SK-N-SH (cell line): ENCODE data around the gene WASF3. TPM values are rescaled to one million over a fixed set of nuclear protein-coding genes. Genes with fewer than 3 reads are reported as not detected.

ENCODE experiments used
- CTCF ChIA-PET: fragments of 300-600, 350-600 bp; formaldehyde crosslinking; extraction: SDS; loops from one replicate; lab custom pipeline; 2021; lab: Yijun Ruan, JAX
- POLR2A ChIA-PET: fragments of 350-600 bp; sonication (Branson Sonifier 250); formaldehyde crosslinking; extraction: SDS; loops from one replicate; lab custom pipeline; 2020; ENCODE audit warnings: antibody characterized with exemption, inconsistent platforms; lab: Yijun Ruan, JAX
- DNase-seq: peaks from one replicate; pipeline ENCODE4 v3.0.0; 2012
- H2AFZ ChIP-seq: fragments of 200-600 bp; sonication (generic); 2 replicates; pipeline ENCODE4 v1.8.1; 2016; ENCODE audit warnings: antibody characterized with exemption, mild to moderate bottlenecking, low read depth
- H3F3A ChIP-seq: fragments of 200-600 bp; sonication (generic); replicated peaks from 2 replicates; pipeline ENCODE3; 2016; ENCODE audit warnings: antibody characterized with exemption, mild to moderate bottlenecking; ENCODE audit not compliant: insufficient read depth
- H3K27ac ChIP-seq, 2 experiments: fragments of 200-500 bp in 1 of 2; fragments of 200-600 bp in 1 of 2; sonication (Bioruptor generic) in 1 of 2; sonication (generic), shearing (Covaris generic) in 1 of 2; 2 replicates each; pipeline versions ENCODE4 v1.5.1 to v1.6.1; 2014 to 2016; ENCODE audit warnings: low read depth in 2 of 2, inconsistent platforms in 1 of 2, low read length in 1 of 2, mild to moderate bottlenecking in 1 of 2, mixed read lengths in 1 of 2
- H3K27me3 ChIP-seq: fragments of 200-600 bp; sonication (generic), shearing (Covaris generic); 2 replicates; pipeline ENCODE4 v1.6.1; 2016; ENCODE audit warnings: mixed run types; ENCODE audit not compliant: insufficient read depth
- H3K36me3 ChIP-seq, 2 experiments: fragments of 200-500 bp in 1 of 2; fragments of 200-600 bp in 1 of 2; sonication (Bioruptor generic) in 1 of 2; sonication (generic) in 1 of 2; replicated peaks in 1 of 2; 2 replicates each; pipeline versions ENCODE3 to v1.5.1; 2014 to 2016; ENCODE audit warnings: low read length in 1 of 2, mild to moderate bottlenecking in 1 of 2; ENCODE audit not compliant: insufficient read depth in 2 of 2, control insufficient read depth in 1 of 2
- H3K4me1 ChIP-seq, 2 experiments: fragments of 200-500 bp in 1 of 2; fragments of 200-600 bp in 1 of 2; sonication (Bioruptor generic) in 1 of 2; sonication (generic), shearing (Covaris generic) in 1 of 2; 2 replicates each; pipeline versions ENCODE4 v1.5.1 to v1.6.1; 2014 to 2016; ENCODE audit warnings: low read depth in 1 of 2, low read length in 1 of 2, mixed run types in 1 of 2; ENCODE audit not compliant: insufficient read depth in 2 of 2, control insufficient read depth in 1 of 2
- H3K4me2 ChIP-seq: fragments of 200-600 bp; sonication (generic), shearing (Covaris generic); 2 replicates; pipeline ENCODE4 v1.6.1; 2017; ENCODE audit warnings: mixed run types
- H3K4me3 ChIP-seq, 2 experiments: fragments of 200-500 bp in 1 of 2; fragments of 200-600 bp in 1 of 2; sonication (Bioruptor generic) in 1 of 2; sonication (generic), shearing (Covaris generic) in 1 of 2; 2 replicates each; pipeline versions ENCODE4 v1.5.1 to v1.8.1; 2014 to 2016; ENCODE audit warnings: low read depth in 2 of 2, inconsistent platforms in 1 of 2, low read length in 1 of 2, mild to moderate bottlenecking in 1 of 2, mixed read lengths in 1 of 2, moderate library complexity in 1 of 2
- H3K79me2 ChIP-seq: fragments of 200-600 bp; sonication (generic); 2 replicates; pipeline ENCODE4 v1.8.1; 2017; ENCODE audit warnings: mild to moderate bottlenecking; ENCODE audit not compliant: insufficient read depth
- H3K9ac ChIP-seq: fragments of 200-600 bp; sonication (generic); 2 replicates; pipeline ENCODE4 v1.6.1; 2017; ENCODE audit warnings: mixed run types
- H3K9me2 ChIP-seq: fragments of 200-600 bp; sonication (generic); 2 replicates; pipeline ENCODE4 v1.6.1; 2017; ENCODE audit warnings: mixed run types
- H3K9me3 ChIP-seq: fragments of 200-600 bp; sonication (generic); 2 replicates; pipeline ENCODE4 v1.6.1; 2017; ENCODE audit warnings: mixed run types, mild to moderate bottlenecking, moderate library complexity
- H4K20me1 ChIP-seq: fragments of 200-600 bp; sonication (generic); 2 replicates; pipeline ENCODE4 v1.6.1; 2017; ENCODE audit warnings: mild to moderate bottlenecking, mixed run types; ENCODE audit not compliant: insufficient read depth
- CTCF ChIP-seq: fragments of 200-600 bp; sonication (generic); IDR thresholded peaks from 2 replicates; pipeline ENCODE4 v1.6.1; 2017; ENCODE audit warnings: antibody characterized with exemption, mild to moderate bottlenecking, moderate library complexity
- ELF1 ChIP-seq: IDR thresholded peaks from 2 replicates; pipeline ENCODE4 v1.4.0; 2012
- EP300 ChIP-seq, 2 experiments: IDR thresholded peaks; 2 replicates each; pipeline versions ENCODE4 v1.4.0 to v1.6.1; 2012; ENCODE audit warnings: borderline replicate concordance in 1 of 2, low read depth in 1 of 2, low read length in 1 of 2
- JUND ChIP-seq: IDR thresholded peaks from 2 replicates; pipeline ENCODE4 v1.4.0; 2012
- MAX ChIP-seq: IDR thresholded peaks from 2 replicates; pipeline ENCODE4 v1.4.0; 2012; ENCODE audit warnings: low read depth
- NRF1 ChIP-seq: IDR thresholded peaks from 2 replicates; pipeline ENCODE4 v1.6.1; 2012; ENCODE audit warnings: low read depth, mild to moderate bottlenecking, low read length
- RAD21 ChIP-seq: IDR thresholded peaks from 2 replicates; pipeline ENCODE4 v1.6.1; 2012; ENCODE audit warnings: mild to moderate bottlenecking, low read length
- RCOR1 ChIP-seq: fragments of 150-350 bp; IDR thresholded peaks from 2 replicates; pipeline ENCODE4 v1.6.1; 2017; ENCODE audit warnings: antibody characterized with exemption, low read length
- RXRA ChIP-seq: IDR thresholded peaks from 2 replicates; pipeline ENCODE4 v1.4.0; 2012; ENCODE audit warnings: low read depth, mild to moderate bottlenecking, borderline replicate concordance
- TAF1 ChIP-seq: IDR thresholded peaks from 2 replicates; pipeline ENCODE4 v1.6.1; 2012; ENCODE audit warnings: low read depth, mild to moderate bottlenecking, low read length, moderate library complexity, borderline replicate concordance
- TCF12 ChIP-seq: IDR thresholded peaks from 2 replicates; pipeline ENCODE4 v1.4.0; 2012
- USF2 ChIP-seq: fragments of 150-350 bp; IDR thresholded peaks from 2 replicates; pipeline ENCODE4 v1.6.1; 2017; ENCODE audit warnings: antibody characterized with exemption, low read length, low read depth, borderline replicate concordance
- ZBTB33 ChIP-seq: IDR thresholded peaks from 2 replicates; pipeline ENCODE4 v1.4.0; 2012; ENCODE audit warnings: low read depth, borderline replicate concordance
- WGBS: methylation state at CpG from one replicate; pipeline ENCODE4 v1.1.6; 2017; ENCODE audit warnings: low lambda C conversion rate; 5-methylcytosine and 5-hydroxymethylcytosine counted together
- polyA plus RNA-seq, 3 experiments: library from polyadenylated mRNA; depleted of rRNA; stranded (reverse); fragments of >200 nt; gene quantifications; 2 replicates each; pipeline ENCODE4 v1.2.3, GENCODE V29; 2012

The WASF3 gene
- polyA plus RNA-seq, 1 of the 3 experiments (the other 2 are of a cell fraction): 10.4 TPM

DNA sequence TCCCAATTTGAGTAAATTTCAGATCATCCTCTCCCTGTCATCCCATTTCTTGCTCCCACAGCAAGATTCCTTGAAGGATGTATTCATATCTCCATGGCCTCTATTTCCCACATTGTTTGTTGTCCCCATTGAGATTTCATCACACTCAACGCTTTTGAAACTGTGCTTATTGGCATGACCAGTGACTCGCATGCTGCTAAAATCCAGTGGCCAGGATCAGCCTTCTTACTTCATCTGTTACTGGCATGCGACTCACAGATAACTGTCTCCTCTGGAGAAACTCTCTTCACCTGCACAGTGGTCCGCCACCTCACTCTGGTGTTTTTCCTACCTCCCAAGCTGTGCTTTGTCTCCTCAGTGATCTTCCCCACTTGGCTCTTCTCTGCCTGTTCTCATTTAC, 95.8 kb downstream of the WASF3 start:
- no peaks in the 10 kb centered on the region for H3F3A ChIP-seq
- H4K20me1 ChIP-seq: no peaks in the 10 kb centered on the region
- WGBS: 83% methylated on average over 4 of the region's 4 CpGs
- no peak overlapping the region for H3K4me3 ChIP-seq
- H3K4me1 ChIP-seq: no peaks in the 10 kb centered on the region; a peak in 2 of 4 replicates
- peaks cover 2 to 24% of the 10 kb centered on the region in 2 experiments for H3K36me3 ChIP-seq
- H2AFZ ChIP-seq: no peak overlapping the region
- H3K4me2 ChIP-seq: no peak overlapping the region
- H3K9me2 ChIP-seq: no peaks in the 10 kb centered on the region
- H3K79me2 ChIP-seq: peaks cover 4% of the 10 kb centered on the region; the same call in 1 of the 2 replicates
- TF ChIP-seq USF2: no peak
- TF ChIP-seq RCOR1: no peak
- TF ChIP-seq CTCF: no peak
- TF ChIP-seq TCF12: no peak
- TF ChIP-seq EP300 (IDR thresholded peaks at IDR 0.05; ENCODE audit: borderline replicate concordance in 1 of 2, low read depth in 1 of 2, low read length in 1 of 2): no peak
- TF ChIP-seq RXRA: no peak
- TF ChIP-seq JUND: no peak
- no peak for TF ChIP-seq ELF1
- TF ChIP-seq MAX: no peak
- TF ChIP-seq ZBTB33: no peak
- TF ChIP-seq TAF1: no peak
- TF ChIP-seq RAD21: no peak
- no peaks in the 10 kb centered on the region for H3K27me3 ChIP-seq
- H3K9me3 ChIP-seq: peaks cover 13% of the 10 kb centered on the region; the same call in 1 of the 2 replicates
- no peak overlapping the region for H3K27ac ChIP-seq
- no peak for DNase-seq
- CTCF ChIA-PET: no interaction called here
- POLR2A ChIA-PET: no interaction called here
- H3K9ac ChIP-seq: no peak overlapping the region

GRCh38 chr13:26653842-26654241, 96.4 kb downstream of the WASF3 start:
- POLR2A ChIA-PET: no interaction called here
- no peaks in the 10 kb centered on the region for H4K20me1 ChIP-seq
- no peak overlapping the region for H3K4me2 ChIP-seq
- H3K9me2 ChIP-seq: no peaks in the 10 kb centered on the region
- no peak overlapping the region for H3K27ac ChIP-seq
- CTCF ChIA-PET: no interaction called here
- TF ChIP-seq NRF1: no peak
- H3K4me1 ChIP-seq: peaks cover 0 to 5% of the 10 kb centered on the region in 2 experiments; a peak in 2 of 4 replicates
- no peaks in the 10 kb centered on the region for H3F3A ChIP-seq
- DNase-seq: no peak
- H3K4me3 ChIP-seq: no peak overlapping the region
- WGBS: 84% methylated on average over 4 of the region's 4 CpGs
- H3K27me3 ChIP-seq: no peaks in the 10 kb centered on the region
- peaks cover 4% of the 10 kb centered on the region; the same call in 1 of the 2 replicates for H3K79me2 ChIP-seq
- H3K9ac ChIP-seq: no peak overlapping the region
- H2AFZ ChIP-seq: no peak overlapping the region
- peaks cover 2 to 24% of the 10 kb centered on the region in 2 experiments for H3K36me3 ChIP-seq
- H3K9me3 ChIP-seq: peaks cover 13% of the 10 kb centered on the region; the same call in 1 of the 2 replicates
